H7 (cell line): ENCODE data around the gene SLC9A5. TPM values are rescaled to one million over a fixed set of nuclear protein-coding genes. Genes with fewer than 3 reads are reported as not detected.

Experiments
- DNase-seq: peaks from one replicate; pipeline ENCODE4 v3.0.0; 2012
- H3K27me3 ChIP-seq: 2 replicates; pipeline ENCODE4 v1.6.0; 2011; ENCODE audit warnings: mild to moderate bottlenecking, low read length; ENCODE audit not compliant: control insufficient read depth, insufficient read depth
- H3K36me3 ChIP-seq: replicated peaks from 2 replicates; pipeline ENCODE4 v1.5.1; 2011; ENCODE audit warnings: low read length; ENCODE audit not compliant: control insufficient read depth, insufficient read depth
- H3K4me3 ChIP-seq: 2 replicates; pipeline ENCODE4 v1.5.1; 2011; ENCODE audit warnings: low read depth, mild to moderate bottlenecking, control low read depth, low read length, moderate library complexity; ENCODE audit not compliant: insufficient read depth
- total RNA-seq: library from RNA; depleted of rRNA; stranded (reverse); fragments of >200 nt; shearing (Covaris generic); gene quantifications from 2 replicates; pipeline ENCODE4 v1.2.3, GENCODE V29; 2014

SLC9A5 gene
- total RNA-seq, 1 experiment from 2014 or later, result 1.6 TPM

DNA sequence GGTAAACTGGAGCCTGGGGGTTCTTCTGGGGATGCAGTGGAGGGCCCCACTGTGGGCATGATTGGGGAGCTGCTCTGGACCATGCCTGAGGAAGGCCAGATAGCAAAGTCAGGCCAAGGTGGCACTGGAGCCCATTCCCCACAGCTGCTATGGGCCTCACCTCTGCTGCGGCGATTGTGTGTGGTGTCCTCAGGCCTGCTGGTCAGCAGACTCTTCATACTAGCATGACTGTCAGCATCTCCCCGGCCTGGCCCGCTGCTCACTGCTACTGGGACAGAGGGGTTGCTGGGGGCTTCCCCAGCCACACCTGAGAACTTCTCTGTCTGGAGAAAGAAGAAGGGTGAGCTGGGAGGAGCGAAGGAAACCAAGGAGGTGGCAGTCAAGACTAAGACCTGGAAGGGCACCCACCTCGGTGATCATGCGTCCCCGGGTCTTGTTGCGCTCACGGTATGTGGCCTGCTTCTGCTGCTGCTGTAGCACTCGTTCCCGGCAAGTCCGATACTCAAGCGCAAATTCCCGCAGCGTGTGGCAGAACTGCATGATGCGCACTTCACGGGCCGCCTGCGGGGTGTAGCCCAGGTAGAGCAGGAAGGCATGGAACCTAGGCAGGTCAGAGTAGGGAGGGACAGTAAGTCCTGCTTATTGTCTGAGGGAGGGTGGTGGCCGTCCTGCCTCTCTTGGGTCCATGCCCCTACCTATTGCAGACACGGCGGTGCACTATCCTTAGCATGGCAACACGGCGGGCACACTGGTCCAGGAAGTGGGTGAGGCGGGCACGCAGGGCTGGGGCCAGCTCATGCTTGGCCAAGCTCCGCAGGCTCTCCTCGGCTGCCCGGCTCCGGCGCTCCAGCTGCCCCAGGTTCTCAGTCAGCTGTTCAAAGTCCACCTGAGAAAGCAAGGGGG, 18.6 kb upstream of the SLC9A5 start:
- H3K36me3 ChIP-seq, result peaks cover 37% of the 10 kb centered on the region
- H3K4me3 ChIP-seq, result no peak overlapping the region
- no peak for DNase-seq
- no peaks in the 10 kb centered on the region for H3K27me3 ChIP-seq

DNA sequence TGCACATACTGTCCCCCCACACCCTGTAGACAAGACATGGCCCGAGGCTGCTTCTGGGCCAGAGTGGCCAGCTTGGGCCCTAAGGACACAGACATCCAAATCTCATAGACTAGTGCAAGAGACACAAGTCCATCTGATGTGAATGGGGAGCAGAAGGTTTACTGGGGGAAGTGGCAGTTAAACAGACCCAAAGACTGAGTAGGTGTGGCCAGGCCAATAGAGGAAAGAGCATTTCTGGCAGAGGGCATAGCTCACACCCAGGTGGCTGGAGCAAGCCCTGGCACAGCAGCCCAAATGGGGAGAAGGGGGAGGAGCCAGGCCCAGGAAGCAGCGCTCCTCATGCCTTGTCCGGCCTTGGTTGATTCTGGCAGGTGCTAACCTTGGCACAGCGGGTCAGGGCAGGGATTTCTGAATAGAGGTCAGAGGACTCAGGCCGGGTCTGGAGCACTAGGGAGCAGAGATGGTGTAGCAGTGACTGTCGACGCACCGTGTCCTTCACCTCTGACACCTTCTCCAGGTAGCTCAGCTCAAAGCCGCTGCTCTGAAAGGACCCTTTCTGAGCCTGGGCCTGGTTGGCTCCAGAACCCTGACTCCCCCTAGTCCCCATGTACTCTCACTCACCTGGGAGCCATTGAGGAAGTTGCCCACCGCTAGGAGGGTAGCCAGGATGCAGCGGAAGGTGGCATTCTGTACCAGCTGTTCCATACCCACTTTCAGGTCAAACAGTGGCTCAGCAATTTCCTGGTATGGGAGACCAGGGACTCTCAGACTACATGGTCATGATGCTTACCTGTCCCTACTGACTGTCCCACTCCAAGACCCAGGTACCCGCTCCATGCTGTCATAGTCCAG, 17.7 kb upstream of the SLC9A5 start:
- peaks cover 41% of the 10 kb centered on the region for H3K36me3 ChIP-seq
- no peak for DNase-seq
- no peak overlapping the region for H3K4me3 ChIP-seq
- no peaks in the 10 kb centered on the region for H3K27me3 ChIP-seq

DNA sequence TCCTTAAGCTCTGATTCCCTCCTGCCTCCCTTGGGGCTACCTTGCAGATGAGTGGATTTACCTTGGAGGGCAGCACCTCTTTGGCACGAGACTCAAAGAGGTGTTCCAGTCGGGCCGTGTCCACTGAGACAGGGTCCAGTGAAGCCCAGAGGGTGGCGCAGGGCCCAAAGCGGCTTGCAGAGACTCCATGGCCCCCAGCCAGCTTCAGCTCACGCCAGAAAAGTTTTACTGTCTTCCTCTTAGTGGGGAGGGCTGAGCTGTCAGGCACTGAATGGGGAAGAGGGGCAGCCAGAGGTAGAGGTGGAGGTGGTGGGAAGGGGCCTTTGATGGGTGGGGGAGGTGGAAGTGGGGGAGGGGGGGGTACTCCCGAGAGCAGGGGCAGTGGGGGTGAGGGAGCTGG, 15.2 kb upstream of the SLC9A5 start:
- Histone ChIP-seq H3K4me3 (no peak overlapping the region), H3K36me3 (peaks cover 46% of the 10 kb centered on the region), H3K27me3 (no peaks in the 10 kb centered on the region)
- no peak for DNase-seq

DNA sequence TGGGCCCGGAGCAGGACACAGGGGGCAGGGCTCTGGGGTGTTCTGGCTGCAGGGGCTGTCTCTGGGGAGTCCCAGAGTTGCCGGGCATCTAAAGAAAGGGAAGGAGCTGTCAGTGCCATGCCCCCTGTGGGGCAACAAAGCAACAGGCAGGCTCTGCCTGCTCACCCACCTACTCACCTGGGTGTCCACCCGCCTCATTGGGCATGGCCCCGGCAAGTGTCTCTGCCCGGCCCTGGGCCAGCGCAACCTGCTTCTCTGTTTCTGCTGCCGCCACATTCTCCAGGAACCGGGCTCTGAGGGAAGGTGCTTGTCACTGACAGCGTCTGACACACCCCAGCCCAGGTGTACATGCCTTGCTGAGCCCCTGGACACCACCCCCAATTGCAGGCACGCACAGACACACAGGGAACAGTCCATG, 14.6 kb upstream of the SLC9A5 start:
- H3K4me3 ChIP-seq, result no peak overlapping the region
- no peak for DNase-seq

DNA sequence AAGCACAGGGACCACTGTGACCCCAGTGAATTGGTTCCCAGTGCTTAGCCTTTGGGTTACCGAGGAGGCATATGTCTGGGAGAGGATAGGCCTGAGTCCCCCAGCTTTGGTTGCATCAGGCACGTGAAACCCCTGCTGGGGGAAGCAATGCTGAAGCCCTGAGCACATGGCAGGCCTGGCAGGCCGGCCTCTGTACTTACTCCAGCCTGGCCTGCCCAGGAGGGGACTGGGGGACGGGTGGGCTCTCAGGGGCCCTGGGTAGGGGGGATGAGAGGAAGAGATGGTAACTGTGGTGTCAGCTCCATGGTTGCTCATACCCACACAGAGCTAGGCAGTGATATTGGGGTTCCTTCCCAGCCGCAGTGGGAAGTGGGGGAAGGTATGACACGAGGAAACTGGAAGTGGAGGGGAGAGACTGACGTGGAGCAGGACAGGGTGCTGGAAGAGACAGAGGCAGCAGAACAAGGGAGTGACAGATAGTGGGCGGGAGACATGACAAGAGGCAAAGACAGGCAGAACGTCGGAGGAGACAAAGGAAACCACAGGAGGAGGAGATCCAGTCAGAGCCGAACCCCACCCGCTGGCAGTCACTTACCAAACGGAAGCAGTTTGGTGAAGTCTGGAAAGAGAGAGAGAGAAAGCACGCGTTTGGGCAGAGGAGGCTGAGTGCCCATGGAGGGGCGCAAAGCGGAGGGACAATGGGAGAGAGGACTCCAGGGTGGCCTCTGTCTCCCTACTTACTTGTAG, 12.8 kb upstream of the SLC9A5 start:
- H3K36me3 ChIP-seq, result peaks cover 33% of the 10 kb centered on the region
- no peak overlapping the region for H3K4me3 ChIP-seq
- DNase-seq, result peak; percentile 39
- no peaks in the 10 kb centered on the region for H3K27me3 ChIP-seq

More for the DNA sequence above, 14.6 kb upstream of the SLC9A5 start:
- Histone ChIP-seq H3K27me3 (no peaks in the 10 kb centered on the region), H3K36me3 (peaks cover 43% of the 10 kb centered on the region)

DNA sequence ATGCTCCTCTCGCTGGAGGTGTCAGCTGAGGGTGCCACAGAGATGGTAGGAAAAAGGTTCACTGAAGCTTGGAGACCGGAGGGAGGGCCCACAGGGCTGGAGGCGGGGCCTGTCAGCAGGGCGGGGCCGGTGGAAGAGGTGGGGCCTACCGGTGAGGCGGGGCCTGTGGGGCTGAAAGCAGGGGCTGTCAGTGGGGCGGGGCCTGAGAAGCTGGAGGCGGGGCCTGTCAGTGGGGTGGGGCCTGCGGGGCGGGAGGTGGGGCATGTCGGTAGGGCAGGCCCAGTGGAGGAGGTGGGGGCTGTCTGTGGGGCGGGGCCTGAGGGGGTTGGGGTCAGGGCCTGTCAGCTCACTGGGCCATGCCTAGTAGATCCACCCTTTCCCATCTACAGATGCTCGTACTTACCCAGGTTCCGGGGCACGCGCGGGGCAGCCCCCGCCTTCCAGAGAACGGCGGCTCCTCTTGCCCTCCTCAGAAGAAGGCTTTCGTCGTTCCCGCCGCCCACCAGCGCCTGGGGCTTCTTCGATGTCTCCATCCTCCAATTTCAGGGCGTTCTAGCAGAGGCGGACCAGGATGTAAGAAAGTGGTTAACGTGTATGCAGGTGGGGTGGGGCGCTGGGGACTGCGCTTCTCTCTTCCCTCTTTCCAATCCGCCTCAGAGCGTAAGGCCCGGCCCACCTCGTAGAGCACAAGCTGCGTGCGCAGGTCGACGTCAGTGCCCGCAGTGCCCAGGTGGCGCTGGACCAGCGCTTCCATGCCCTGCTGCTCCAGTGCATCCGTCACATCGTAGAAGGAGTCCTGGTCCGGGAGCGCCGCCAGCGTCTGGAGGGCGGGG, 12.0 kb upstream of the SLC9A5 start:
- H3K27me3 ChIP-seq, result no peaks in the 10 kb centered on the region
- peak; percentile 100 for DNase-seq
- H3K4me3 ChIP-seq, result no peak overlapping the region
- H3K36me3 ChIP-seq, result peaks cover 29% of the 10 kb centered on the region

DNA sequence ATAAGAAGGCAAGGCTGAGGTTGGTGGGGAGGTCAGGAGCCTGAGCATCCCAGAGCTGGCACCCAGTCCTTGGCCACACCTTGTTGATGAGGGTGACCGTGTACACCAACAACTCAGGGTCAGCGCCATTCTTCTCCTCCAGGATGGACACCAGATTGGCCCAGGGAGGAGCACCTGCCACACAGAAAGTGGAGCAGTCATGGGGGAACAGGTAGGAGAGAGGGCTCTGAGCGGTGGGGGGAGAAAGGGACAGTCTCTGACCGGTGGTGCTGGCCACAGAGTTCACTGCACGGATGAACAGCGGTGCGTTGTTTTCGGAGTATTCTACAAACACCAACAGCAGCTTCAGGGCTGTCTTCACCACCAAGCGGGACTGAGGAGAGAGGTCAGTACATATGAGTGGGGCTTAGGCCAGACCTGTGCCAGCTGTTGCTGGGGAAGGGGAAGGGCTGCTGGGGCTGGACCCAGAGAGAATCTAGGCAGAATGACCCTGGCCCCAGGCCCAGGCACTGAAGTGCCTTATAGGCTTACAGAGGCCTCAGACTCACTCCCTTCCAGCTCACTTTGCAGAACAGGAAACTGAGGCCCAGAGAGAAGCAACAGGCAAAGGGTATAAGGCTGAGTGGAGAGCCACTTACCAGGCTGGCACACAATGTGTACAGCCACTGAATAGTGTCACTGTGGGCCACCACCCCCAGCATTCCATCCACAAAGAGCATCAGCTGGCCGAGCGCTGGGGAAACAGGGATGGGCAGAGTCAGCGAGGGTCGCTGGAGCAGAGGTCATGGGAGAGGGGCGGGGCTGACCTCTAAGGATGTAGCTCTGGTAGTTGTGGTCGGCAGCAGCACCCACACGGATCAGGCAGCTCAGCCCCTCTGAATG, 11.1 kb upstream of the SLC9A5 start:
- Histone ChIP-seq H3K36me3 (peaks cover 27% of the 10 kb centered on the region), H3K4me3 (no peak overlapping the region), H3K27me3 (no peaks in the 10 kb centered on the region)
- no peak for DNase-seq

DNA sequence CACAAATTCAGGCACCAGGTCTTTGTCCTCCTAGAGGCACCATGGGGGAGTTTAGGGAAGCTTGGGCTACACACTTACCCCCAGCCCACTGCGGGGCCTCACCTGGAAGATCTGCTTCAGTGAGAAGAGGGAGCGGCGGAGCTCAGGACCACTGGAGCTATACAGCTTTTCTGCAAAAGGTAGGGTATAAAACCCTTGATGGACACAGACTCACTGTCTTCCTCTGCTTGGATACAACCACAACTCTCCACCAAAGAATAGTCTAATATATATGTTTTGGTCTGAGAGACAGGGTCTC, 10.6 kb upstream of the SLC9A5 start:
- DNase-seq, result no peak
- Histone ChIP-seq H3K4me3 (no peak overlapping the region), H3K27me3 (no peaks in the 10 kb centered on the region), H3K36me3 (peaks cover 27% of the 10 kb centered on the region)

DNA sequence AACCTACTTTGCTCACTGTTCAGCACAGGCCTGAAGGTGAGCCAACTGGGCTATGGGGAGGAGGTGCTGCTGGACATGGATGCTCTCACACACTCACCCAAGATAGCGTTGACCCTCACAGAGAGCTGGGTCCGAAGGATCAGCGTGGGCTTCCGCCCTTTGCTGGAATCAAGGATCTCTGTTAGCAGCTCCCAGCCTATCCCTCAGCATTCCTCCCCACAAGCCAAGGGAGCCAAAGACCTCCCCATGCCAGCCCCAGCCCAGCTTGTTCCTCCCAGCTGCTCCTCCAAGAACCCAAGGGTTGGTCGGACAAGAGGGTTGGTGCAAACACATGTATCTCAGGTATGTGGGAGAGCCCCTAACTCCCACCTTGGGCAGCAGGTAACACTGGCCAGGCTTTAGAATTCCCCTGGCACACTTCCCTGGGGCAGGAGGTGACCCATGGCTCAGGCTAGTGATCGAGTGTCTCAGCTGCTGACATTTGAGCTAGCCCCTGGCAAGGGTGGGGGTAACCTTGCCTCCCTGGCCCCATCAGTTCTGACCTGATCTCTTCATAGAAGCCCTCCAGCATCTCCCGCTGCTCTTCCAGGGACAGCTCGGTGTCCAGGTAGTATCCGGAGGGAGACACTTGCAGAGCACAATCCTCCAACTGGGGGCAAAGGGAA, 9.8 kb upstream of the SLC9A5 start:
- DNase-seq, result no peak
- H3K4me3 ChIP-seq, result no peak overlapping the region
- H3K36me3 ChIP-seq, result peaks cover 24% of the 10 kb centered on the region
- no peaks in the 10 kb centered on the region for H3K27me3 ChIP-seq

DNA sequence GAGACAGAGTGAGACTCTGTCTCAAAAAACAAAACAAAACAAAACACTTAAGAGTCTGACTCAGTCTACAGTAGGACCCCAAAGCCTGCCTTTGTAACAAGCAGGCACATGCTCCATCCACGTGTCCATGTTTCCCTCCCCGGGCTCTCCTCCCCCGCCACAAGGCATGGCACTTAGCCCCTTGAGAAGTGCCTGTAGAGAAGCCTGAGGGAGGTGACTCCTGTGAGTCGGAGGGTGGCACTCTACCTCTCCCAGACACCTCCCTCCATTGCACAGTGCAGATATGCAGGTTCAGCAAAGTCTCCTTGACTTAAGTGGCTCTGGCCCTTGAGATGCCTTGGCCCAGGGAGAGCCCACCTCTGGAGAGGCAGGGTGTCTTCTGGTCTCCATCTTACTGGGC, 8.3 kb upstream of the SLC9A5 start:
- peaks cover 18% of the 10 kb centered on the region for H3K36me3 ChIP-seq
- H3K4me3 ChIP-seq, result no peak overlapping the region
- no peak for DNase-seq
- no peaks in the 10 kb centered on the region for H3K27me3 ChIP-seq

DNA sequence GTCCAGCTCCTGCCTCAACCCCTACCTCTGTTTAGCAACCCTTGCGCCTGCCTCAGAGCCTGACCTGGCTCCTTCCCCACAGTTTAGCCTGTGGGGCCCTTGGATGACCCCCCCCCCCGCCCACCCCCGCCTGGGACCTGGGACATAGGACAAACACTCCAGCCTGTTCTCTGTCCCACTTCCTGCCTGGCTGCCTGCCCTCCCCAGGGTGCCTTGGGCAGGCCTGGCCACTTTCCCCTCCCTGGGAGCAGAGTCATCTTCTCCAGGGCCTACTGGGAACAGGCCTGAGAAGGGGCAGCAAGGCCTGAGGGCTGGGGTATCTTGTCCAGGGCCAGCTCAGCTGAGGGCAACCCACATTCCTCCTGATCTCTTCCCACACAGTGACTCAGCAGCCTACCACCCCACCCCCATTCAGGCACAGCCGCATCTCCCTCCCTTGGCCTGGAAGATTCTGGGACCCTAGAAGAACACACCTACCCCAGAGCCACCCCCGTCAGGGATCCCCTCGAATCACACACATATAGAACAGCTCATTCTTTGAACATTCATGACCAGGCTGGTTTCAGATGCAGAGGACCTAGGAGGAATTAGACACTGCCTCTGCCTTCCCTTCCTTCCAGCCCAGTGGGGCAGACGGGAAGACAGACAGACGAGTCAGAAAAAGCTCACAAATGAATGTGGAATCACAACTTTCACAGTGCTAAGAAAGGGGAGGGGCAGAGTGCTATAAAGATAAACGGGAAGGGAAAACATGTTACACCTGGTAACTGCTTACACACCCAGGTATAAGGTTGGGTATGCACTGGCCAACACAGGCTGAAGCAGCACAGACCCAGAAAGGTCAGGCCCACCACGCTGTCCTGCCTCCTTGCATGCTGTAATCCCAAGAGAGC, 7.5 kb upstream of the SLC9A5 start:
- no peak overlapping the region for H3K4me3 ChIP-seq
- H3K27me3 ChIP-seq, result no peaks in the 10 kb centered on the region
- peaks cover 12% of the 10 kb centered on the region for H3K36me3 ChIP-seq
- peak; percentile 74 for DNase-seq

DNA sequence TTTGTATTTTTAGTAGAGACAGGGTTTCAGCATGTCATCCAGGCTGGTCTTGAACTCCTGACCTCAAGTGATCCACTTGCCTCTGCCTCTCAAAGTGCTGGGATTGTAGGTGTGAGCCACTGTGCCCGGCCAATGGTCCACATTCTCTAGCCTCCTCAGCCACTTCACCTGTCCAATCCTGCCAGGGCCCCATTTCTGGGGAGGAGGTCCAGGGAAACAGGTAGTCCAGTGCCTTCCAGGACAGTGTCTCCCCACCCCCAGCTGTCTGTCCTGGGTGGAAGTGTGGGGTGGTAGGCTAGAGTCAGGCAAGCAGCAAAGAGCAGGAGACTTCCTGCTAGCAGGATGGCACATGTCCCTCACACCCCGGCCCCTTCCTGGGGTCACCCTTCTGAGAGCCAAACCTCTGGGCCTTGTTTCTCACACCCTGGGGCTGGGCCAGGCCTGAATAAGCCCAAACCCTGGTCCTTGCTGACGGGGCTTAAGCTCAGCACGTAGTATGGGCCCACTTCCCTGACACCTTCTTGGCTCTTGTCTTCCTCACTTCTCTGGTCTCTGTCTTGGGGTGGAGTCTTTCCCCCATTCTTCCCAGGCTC, 6.5 kb upstream of the SLC9A5 start:
- Histone ChIP-seq H3K27me3 (no peaks in the 10 kb centered on the region), H3K36me3 (peaks cover 10% of the 10 kb centered on the region)

More for the DNA sequence above, 6.5 kb upstream of the SLC9A5 start:
- no peak overlapping the region for H3K4me3 ChIP-seq
- no peak for DNase-seq
